IMR-90 (cell line): ENCODE data around the gene MGA. TPM values are rescaled to one million over a fixed set of nuclear protein-coding genes. Genes with fewer than 3 reads are reported as not detected.
A peak's percentile ranks its signal among the peaks of the same experiment; 100 is the strongest.

Experiments used
- ATAC-seq: fragments of 200-7000 bp; cut with Tn5 transposase; 2 replicates; pipeline ENCODE4 v1.9.1; 2020; ENCODE audit warnings: low read depth, mild to moderate bottlenecking, moderate library complexity
- BruUV-seq: library from RNA; stranded (reverse); fragments of 400-500 nt; replicated peaks from 2 replicates; lab custom pipeline; 2021; lab: Mats Ljungman, UMichigan
- CTCF ChIA-PET: fragments of 300-600 bp; formaldehyde crosslinking; extraction: SDS; loops from one replicate; lab custom pipeline; 2021; ENCODE audit warnings: antibody characterized with exemption; lab: Yijun Ruan, JAX
- POLR2A ChIA-PET: fragments of 300-600 bp; sonication (Branson Sonifier 250); formaldehyde crosslinking; loops from one replicate; lab custom pipeline; 2022; ENCODE audit warnings: antibody characterized with exemption; ENCODE audit not compliant: unreplicated experiment; lab: Charles Lee
- DNase-seq: peaks from one replicate; pipeline ENCODE4 v3.0.0; 2013
- H2AFZ ChIP-seq: replicated peaks from 2 replicates; pipeline ENCODE3; 2013; ENCODE audit warnings: low read length, mild to moderate bottlenecking; ENCODE audit not compliant: poor library complexity
- H2AK5ac ChIP-seq: 2 replicates; pipeline ENCODE4 v1.6.1; 2013; ENCODE audit warnings: low read depth, low read length, inconsistent platforms
- H2AK9ac ChIP-seq: replicated peaks from 2 replicates; pipeline ENCODE3; 2013; ENCODE audit warnings: mild to moderate bottlenecking, low read depth, low read length, moderate library complexity; ENCODE audit not compliant: poor library complexity
- H2BK120ac ChIP-seq: 2 replicates; pipeline ENCODE4 v1.6.1; 2013; ENCODE audit warnings: low read depth, low read length, inconsistent platforms
- H2BK15ac ChIP-seq: 3 replicates; pipeline ENCODE4 v1.6.1; 2013; ENCODE audit warnings: low read depth, low read length, inconsistent platforms
- H2BK20ac ChIP-seq: 2 replicates; pipeline ENCODE4 v1.6.1; 2013; ENCODE audit warnings: low read depth, mild to moderate bottlenecking, inconsistent platforms, low read length, moderate library complexity
- H2BK5ac ChIP-seq: 2 replicates; pipeline ENCODE4 v1.6.1; 2013; ENCODE audit warnings: mild to moderate bottlenecking, low read depth, low read length, inconsistent platforms; ENCODE audit not compliant: poor library complexity, severe bottlenecking
- H3K14ac ChIP-seq: replicated peaks from 2 replicates; pipeline ENCODE4 v1.6.1; 2013; ENCODE audit warnings: low read depth, low read length, inconsistent platforms
- H3K18ac ChIP-seq: 2 replicates; pipeline ENCODE4 v1.6.1; 2013; ENCODE audit warnings: low read depth, low read length, control low read depth
- H3K23ac ChIP-seq: 2 replicates; pipeline ENCODE4 v1.6.1; 2013; ENCODE audit warnings: low read depth, low read length, inconsistent platforms
- H3K27ac ChIP-seq: 2 replicates; pipeline ENCODE4 v1.5.1; 2013; ENCODE audit warnings: mild to moderate bottlenecking, control low read depth, low read length; ENCODE audit not compliant: insufficient read depth
- H3K27me3 ChIP-seq: 2 replicates; pipeline ENCODE4 v1.6.1; 2013; ENCODE audit warnings: low read length; ENCODE audit not compliant: control insufficient read depth, insufficient read depth
- H3K36me3 ChIP-seq: 2 replicates; pipeline ENCODE4 v1.6.1; 2013; ENCODE audit warnings: low read length, mixed read lengths; ENCODE audit not compliant: control insufficient read depth, insufficient read depth
- H3K4ac ChIP-seq: 2 replicates; pipeline ENCODE4 v1.6.1; 2013; ENCODE audit warnings: low read depth, low read length, inconsistent platforms
- H3K4me1 ChIP-seq: 2 replicates; pipeline ENCODE4 v1.6.1; 2013; ENCODE audit warnings: low read length, mixed read lengths; ENCODE audit not compliant: control insufficient read depth, insufficient read depth
- H3K4me2 ChIP-seq: 2 replicates; pipeline ENCODE4 v1.6.1; 2013; ENCODE audit warnings: low read depth, mild to moderate bottlenecking, control low read depth, low read length, moderate library complexity
- H3K4me3 ChIP-seq: 2 replicates; pipeline ENCODE4 v1.5.1; 2013; ENCODE audit warnings: low read depth, mild to moderate bottlenecking, control low read depth, low read length, moderate library complexity; ENCODE audit not compliant: insufficient read depth
- H3K56ac ChIP-seq: 2 replicates; pipeline ENCODE4 v1.6.1; 2013; ENCODE audit warnings: low read length, inconsistent platforms; ENCODE audit not compliant: insufficient read depth; ENCODE audit errors: extremely low read depth
- H3K79me1 ChIP-seq, 2 experiments: 2 replicates each; pipeline ENCODE4 v1.6.1; 2013; ENCODE audit warnings: low read length in 2 of 2, inconsistent platforms in 1 of 2, low read depth in 1 of 2
- H3K9ac ChIP-seq: 2 replicates; pipeline ENCODE4 v1.6.1; 2013; ENCODE audit warnings: low read depth, low read length, control low read depth
- H3K9me1 ChIP-seq: 2 replicates; pipeline ENCODE4 v1.6.1; 2013; ENCODE audit warnings: low read length, inconsistent platforms; ENCODE audit not compliant: insufficient read depth
- H3K9me3 ChIP-seq: 2 replicates; pipeline ENCODE4 v1.6.1; 2013; ENCODE audit warnings: low read length; ENCODE audit not compliant: control insufficient read depth, insufficient read depth
- H4K20me1 ChIP-seq: 2 replicates; pipeline ENCODE4 v1.6.1; 2013; ENCODE audit warnings: low read length, inconsistent platforms; ENCODE audit not compliant: insufficient read depth
- H4K5ac ChIP-seq: 2 replicates; pipeline ENCODE4 v1.6.1; 2013; ENCODE audit warnings: mild to moderate bottlenecking, low read depth, low read length, control low read depth
- H4K8ac ChIP-seq, 2 experiments: 2 replicates each; pipeline ENCODE4 v1.6.1; 2013; ENCODE audit warnings: low read depth in 2 of 2, low read length in 2 of 2, control low read depth in 1 of 2, inconsistent platforms in 1 of 2
- H4K91ac ChIP-seq: 2 replicates; pipeline ENCODE4 v1.6.1; 2013; ENCODE audit warnings: low read depth, low read length, inconsistent platforms; ENCODE audit not compliant: insufficient read depth
- CEBPB ChIP-seq: IDR thresholded peaks from 2 replicates; pipeline ENCODE4 v1.6.1; 2012; ENCODE audit warnings: low read depth, low read length, improper control_type of control experiment
- FOS ChIP-seq: fragments of 150-350 bp; IDR thresholded peaks from 2 replicates; pipeline ENCODE4 v1.6.1; 2016; ENCODE audit warnings: low read depth, low read length
- MXI1 ChIP-seq: IDR thresholded peaks from 2 replicates; pipeline ENCODE4 v1.6.1; 2012; ENCODE audit warnings: low read depth, mild to moderate bottlenecking, low read length, moderate library complexity, borderline replicate concordance
- USF2 ChIP-seq: fragments of 150-350 bp; IDR thresholded peaks from 2 replicates; pipeline ENCODE4 v1.6.1; 2017; ENCODE audit warnings: mild to moderate bottlenecking, antibody characterized with exemption, low read length, low read depth
- WGBS, 2 experiments: methylation state at CpG; one replicate each; pipeline versions ENCODE4 v1.1.5 to v1.1.7; 2013; ENCODE audit warnings: missing lambda C conversion rate in 2 of 2; ENCODE audit not compliant: insufficient read length in 1 of 2; ENCODE audit errors: extremely low coverage in 2 of 2; 5-methylcytosine and 5-hydroxymethylcytosine counted together
- dilution Hi-C: fragments of 300-500 bp; cut with HindIII; formaldehyde crosslinking; loops from one replicate; pipeline ENCODE4 v1.14.3; 2018; ENCODE audit warnings: low sequenced_read_pairs; ENCODE audit not compliant: unreplicated experiment
- in situ Hi-C: fragments of 300-500 bp; cut with MboI; formaldehyde crosslinking; loops from 3 replicates; pipeline ENCODE4 v1.14.3; 2019; ENCODE audit warnings: low sequenced_read_pairs, inconsistent platforms, mixed read lengths
- intact Hi-C: fragments of 100-400 bp; cut with micrococcal nuclease; formaldehyde crosslinking; loops from 2 replicates; pipeline ENCODE4 v1.10.0; 2022
- polyA plus RNA-seq, 3 experiments: library from polyadenylated mRNA; depleted of rRNA; stranded (reverse); fragments of >200 nt; gene quantifications; 2 replicates each; pipeline ENCODE4 v1.2.3, GENCODE V29; 2012; ENCODE audit warnings: low replicate concordance in 1 of 3
- total RNA-seq: library from RNA; depleted of rRNA; stranded (reverse); fragments of >200 nt; gene quantifications from 2 replicates; pipeline ENCODE4 v1.2.3, GENCODE V29; 2012

The MGA gene
- total and polyA plus RNA-seq, 2 of the 4 experiments (the other 2 are of a cell fraction), result 3.2 to 38.0 TPM

- Histone ChIP-seq H2AFZ (no peak overlapping the region), H3K9ac (no peak overlapping the region), H4K20me1 (no peaks in the 10 kb centered on the region), H3K56ac (no peak overlapping the region), H3K4me3 (no peak overlapping the region), H3K4me2 (no peak overlapping the region), H3K9me3 (peaks cover 5% of the 10 kb centered on the region; the same call in 1 of the 2 replicates), H3K4ac (0 out of 2 replicates have a peak overlapping the region, but pooled peaks have one; percentile 16), H2BK15ac (no peak overlapping the region; the same call in 2 of the 3 replicates), H2BK20ac (no peak overlapping the region; the same call in 1 of the 2 replicates), H3K23ac (no peak overlapping the region), H2BK120ac (no peak overlapping the region), H2AK5ac (peak overlapping the region; percentile 15; the same call in 1 of the 2 replicates), H3K9me1 (no peaks in the 10 kb centered on the region; the same call in 1 of the 2 replicates), H3K36me3 (no peaks in the 10 kb centered on the region), H4K8ac (no peak overlapping the region), H2AK9ac (no peak overlapping the region), H2BK5ac (no peak overlapping the region), H3K4me1 (no peaks in the 10 kb centered on the region; the same call in none of the 2 replicates), H3K14ac (0 out of 2 replicates have a peak overlapping the region, but pooled peaks have one; percentile 29), H4K5ac (no peak overlapping the region), H3K18ac (no peak overlapping the region), H4K91ac (no peak overlapping the region), H3K27ac (no peak overlapping the region), H3K27me3 (no peaks in the 10 kb centered on the region), H3K79me1 (peaks cover 0 to 10% of the 10 kb centered on the region in 2 experiments; a peak in 2 of 4 replicates)
- CTCF ChIA-PET, result interaction anchor here (0.6 kb wide), 1 partner anchor 73 kb away, joined by 3 read pairs; no protein-coding TSS in a partner anchor
- in situ Hi-C loops (no loop called here), intact Hi-C loops (no loop called here), dilution Hi-C loops (no loop called here)
- BruUV-seq, result no TSS peak
- POLR2A ChIA-PET, result no interaction called here
- WGBS, 2 experiments, result no CpG with 5 or more reads among the region's 3 CpGs
- TF ChIP-seq CEBPB (no peak), MXI1 (no peak), FOS (no peak), USF2 (no peak)
- DNase-seq (no peak), ATAC-seq (no peak)
These were observed 6.4 kb upstream of the MGA start for GRCh38 chr15:41653760-41654159.
